Endodermal cell (in vitro differentiated cells): ENCODE data around the gene SLC5A1. TPM values are rescaled to one million over a fixed set of nuclear protein-coding genes. Genes with fewer than 3 reads are reported as not detected.

Experiments used
- DNase-seq: peaks from one replicate; pipeline ENCODE4 v3.0.0-alpha.2; 2017
- H3K27ac ChIP-seq: 2 replicates; pipeline ENCODE4 v1.5.1; 2013; ENCODE audit warnings: mild to moderate bottlenecking, low read depth, low read length, moderate library complexity
- H3K27me3 ChIP-seq: 2 replicates; pipeline ENCODE4 v1.6.1; 2013; ENCODE audit warnings: mild to moderate bottlenecking, low read length, moderate library complexity; ENCODE audit not compliant: insufficient read depth, control insufficient read depth, poor library complexity, severe bottlenecking
- H3K36me3 ChIP-seq: 2 replicates; pipeline ENCODE4 v1.7.0; 2013; ENCODE audit warnings: mild to moderate bottlenecking, low read length, moderate library complexity; ENCODE audit not compliant: control insufficient read depth, insufficient read depth
- H3K4me1 ChIP-seq: one replicate; pipeline ENCODE4 v1.7.0; 2013; ENCODE audit warnings: low read length; ENCODE audit not compliant: control insufficient read depth, insufficient read depth
- H3K4me3 ChIP-seq: 2 replicates; pipeline ENCODE4 v1.5.1; 2013; ENCODE audit warnings: mild to moderate bottlenecking, low read length, moderate library complexity
- H3K9ac ChIP-seq: 2 replicates; pipeline ENCODE4 v1.6.1; 2013; ENCODE audit warnings: mild to moderate bottlenecking, low read length, moderate library complexity; ENCODE audit not compliant: poor library complexity, severe bottlenecking; ENCODE audit errors: extremely low read depth
- H3K9me3 ChIP-seq: 2 replicates; pipeline ENCODE4 v1.6.1; 2013; ENCODE audit warnings: mild to moderate bottlenecking, low read length, moderate library complexity; ENCODE audit not compliant: control insufficient read depth
- H3K27ac Mint-ChIP-seq: 2 replicates; pipeline ENCODE4 v1.8.0; 2020; ENCODE audit warnings: mixed read lengths
- H3K27me3 Mint-ChIP-seq: 2 replicates; pipeline ENCODE4 v1.8.0; 2021; ENCODE audit warnings: mild to moderate bottlenecking, mixed read lengths; ENCODE audit not compliant: insufficient read depth
- H3K36me3 Mint-ChIP-seq: 2 replicates; pipeline ENCODE4 v1.8.0; 2020; ENCODE audit warnings: low read depth, mixed read lengths
- H3K4me1 Mint-ChIP-seq: 2 replicates; pipeline ENCODE4 v1.8.0; 2020; ENCODE audit warnings: mixed read lengths
- H3K4me3 Mint-ChIP-seq: 2 replicates; pipeline ENCODE4 v1.8.0; 2020; ENCODE audit warnings: mild to moderate bottlenecking, moderate library complexity, mixed read lengths
- H3K9me3 Mint-ChIP-seq: 2 replicates; pipeline ENCODE4 v1.8.0; 2020; ENCODE audit warnings: mild to moderate bottlenecking, mixed read lengths
- WGBS, 2 experiments: methylation state at CpG; one replicate each; pipeline versions ENCODE4 v1.1.5 to v1.1.7; 2013; ENCODE audit warnings: missing lambda C conversion rate in 2 of 2, mixed read lengths in 1 of 2; ENCODE audit not compliant: insufficient coverage in 1 of 2, insufficient read length in 1 of 2; 5-methylcytosine and 5-hydroxymethylcytosine counted together
- total RNA-seq, 2 donors: library from RNA; stranded (reverse); fragmentation: NEBNext Ultra II Directional in 1 of 2; extraction: Animal tissue kit (Norgen Biotek cat#: 25700) in 1 of 2; gene quantifications; 2 replicates in 1 of 2; 3 replicates in 1 of 2; pipeline ENCODE4 v1.2.1, GENCODE V29; 2021
- TF ChIP-seq, protein P1 (sequence below): fragments of 200-600 bp; sonication (generic); conservative IDR thresholded peaks from 2 replicates; pipeline ENCODE4 v1.5.0; 2021; ENCODE audit warnings: antibody characterized with exemption, mild to moderate bottlenecking

The SLC5A1 gene
- total RNA-seq, 2 donors from 2014 or later, result not detected

GRCh38 chr22:32088084-32088483 is 45.0 kb downstream of the SLC5A1 start:
- no peaks in the 10 kb centered on the region for H3K36me3 Mint-ChIP-seq
- Histone ChIP-seq H3K27ac (no peak overlapping the region), H3K4me3 (no peak overlapping the region), H3K9me3 (no peaks in the 10 kb centered on the region), H3K36me3 (no peaks in the 10 kb centered on the region), H3K27me3 (peaks cover 8% of the 10 kb centered on the region), H3K9ac (no peak overlapping the region), H3K4me1 (no peaks in the 10 kb centered on the region)
- WGBS, 2 experiments, result 89 to 92% methylated on average over 3 of the region's 3 CpGs
- H3K4me1 Mint-ChIP-seq, result no peaks in the 10 kb centered on the region
- no peak for DNase-seq
- H3K9me3 Mint-ChIP-seq, result no peaks in the 10 kb centered on the region
- no peak overlapping the region for H3K27ac Mint-ChIP-seq
- no peak overlapping the region for H3K4me3 Mint-ChIP-seq
- peaks cover 26% of the 10 kb centered on the region for H3K27me3 Mint-ChIP-seq
- TF ChIP-seq, protein P1, sequence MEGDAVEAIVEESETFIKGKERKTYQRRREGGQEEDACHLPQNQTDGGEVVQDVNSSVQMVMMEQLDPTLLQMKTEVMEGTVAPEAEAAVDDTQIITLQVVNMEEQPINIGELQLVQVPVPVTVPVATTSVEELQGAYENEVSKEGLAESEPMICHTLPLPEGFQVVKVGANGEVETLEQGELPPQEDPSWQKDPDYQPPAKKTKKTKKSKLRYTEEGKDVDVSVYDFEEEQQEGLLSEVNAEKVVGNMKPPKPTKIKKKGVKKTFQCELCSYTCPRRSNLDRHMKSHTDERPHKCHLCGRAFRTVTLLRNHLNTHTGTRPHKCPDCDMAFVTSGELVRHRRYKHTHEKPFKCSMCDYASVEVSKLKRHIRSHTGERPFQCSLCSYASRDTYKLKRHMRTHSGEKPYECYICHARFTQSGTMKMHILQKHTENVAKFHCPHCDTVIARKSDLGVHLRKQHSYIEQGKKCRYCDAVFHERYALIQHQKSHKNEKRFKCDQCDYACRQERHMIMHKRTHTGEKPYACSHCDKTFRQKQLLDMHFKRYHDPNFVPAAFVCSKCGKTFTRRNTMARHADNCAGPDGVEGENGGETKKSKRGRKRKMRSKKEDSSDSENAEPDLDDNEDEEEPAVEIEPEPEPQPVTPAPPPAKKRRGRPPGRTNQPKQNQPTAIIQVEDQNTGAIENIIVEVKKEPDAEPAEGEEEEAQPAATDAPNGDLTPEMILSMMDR, result no peak

DNA sequence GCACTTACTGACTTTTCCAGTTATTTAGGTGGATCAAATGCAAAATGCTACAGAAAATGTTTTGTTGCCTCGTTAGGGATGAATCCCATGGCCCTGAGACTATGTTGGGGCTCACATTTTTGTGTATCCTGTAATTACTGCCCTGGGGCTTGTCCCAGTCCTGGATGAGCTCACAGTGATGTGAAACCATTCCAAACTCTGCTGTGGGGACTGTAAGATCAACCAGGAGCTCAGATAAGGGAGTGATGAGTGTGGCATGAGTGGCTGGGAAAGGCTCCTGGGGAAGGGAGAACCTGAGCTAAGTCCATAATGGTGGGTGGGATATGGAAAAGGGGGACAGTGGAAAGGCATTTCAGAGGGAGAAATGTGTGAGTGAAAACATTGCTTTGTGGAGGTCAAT is 54.0 kb downstream of the SLC5A1 start:
- Mint-ChIP-seq H3K4me1 (no peaks in the 10 kb centered on the region), H3K36me3 (no peaks in the 10 kb centered on the region), H3K27me3 (peaks cover 40% of the 10 kb centered on the region), H3K27ac (no peak overlapping the region), H3K4me3 (no peak overlapping the region), H3K9me3 (no peaks in the 10 kb centered on the region)
- Histone ChIP-seq H3K27ac (no peak overlapping the region), H3K4me1 (no peaks in the 10 kb centered on the region), H3K36me3 (no peaks in the 10 kb centered on the region), H3K27me3 (peaks cover 42% of the 10 kb centered on the region), H3K9me3 (no peaks in the 10 kb centered on the region), H3K9ac (no peak overlapping the region), H3K4me3 (no peak overlapping the region)
- TF ChIP-seq, protein P1, result no peak
- DNase-seq, result no peak
- WGBS, 2 experiments, result 80% methylated on average over 1 of the region's 1 CpG; no CpG with 5 or more reads in 1 of the 2 experiments

GRCh38 chr22:32097881-32098499 is 54.9 kb downstream of the SLC5A1 start:
- no peak overlapping the region for H3K9ac ChIP-seq
- Mint-ChIP-seq H3K4me3 (no peak overlapping the region), H3K36me3 (no peaks in the 10 kb centered on the region), H3K9me3 (no peaks in the 10 kb centered on the region), H3K27me3 (peaks cover 34% of the 10 kb centered on the region), H3K27ac (no peak overlapping the region), H3K4me1 (no peaks in the 10 kb centered on the region)
- no peaks in the 10 kb centered on the region for H3K4me1 ChIP-seq
- TF ChIP-seq, protein P1, result no peak
- no peak overlapping the region for H3K4me3 ChIP-seq
- DNase-seq, result no peak
- no peaks in the 10 kb centered on the region for H3K36me3 ChIP-seq
- H3K27ac ChIP-seq, result no peak overlapping the region
- H3K9me3 ChIP-seq, result no peaks in the 10 kb centered on the region
- peaks cover 34% of the 10 kb centered on the region for H3K27me3 ChIP-seq
